Bronchial epithelial cell (primary cell): ENCODE results near the gene ATG5. TPM values are rescaled to one million over a fixed set of nuclear protein-coding genes. Genes with fewer than 3 reads are reported as not detected.

Source experiments
- DNase-seq: peaks from one replicate; pipeline ENCODE4 v3.0.0-alpha.2; 2010; ENCODE audit warnings: low read depth
- FAIRE-seq: peaks from 2 replicates; lab custom pipeline; 2011; peaks lifted over from hg19 to GRCh38; lab: Jason Lieb, UNC
- H3K27me3 ChIP-seq: 2 replicates; pipeline ENCODE4 v1.5.1; 2011; ENCODE audit warnings: low read length; ENCODE audit not compliant: control insufficient read depth, insufficient read depth
- H3K36me3 ChIP-seq: 2 replicates; pipeline ENCODE4 v1.5.1; 2011; ENCODE audit warnings: low read length; ENCODE audit not compliant: control insufficient read depth, insufficient read depth
- H3K4me3 ChIP-seq: 2 replicates; pipeline ENCODE4 v1.5.1; 2011; ENCODE audit warnings: mild to moderate bottlenecking, low read depth, low read length, control low read depth
- CTCF ChIP-seq: IDR thresholded peaks from 2 replicates; pipeline ENCODE4 v1.5.1; 2011; ENCODE audit warnings: mild to moderate bottlenecking, moderate library complexity, low read length, control low read depth, inconsistent platforms; ENCODE audit not compliant: insufficient read depth, severe bottlenecking
- total RNA-seq: library from RNA; depleted of rRNA; stranded (reverse); fragments of >200 nt; gene quantifications from 2 replicates; pipeline ENCODE4 v1.2.1, GENCODE V29; 2014

The ATG5 gene
- total RNA-seq, 1 donor from 2014 or later: 56.6 TPM

- TF ChIP-seq CTCF: no peak
- H3K36me3 ChIP-seq: peaks cover 3% of the 10 kb centered on the region
- FAIRE-seq (no peak), DNase-seq (no peak)
- H3K27me3 ChIP-seq: no peaks in the 10 kb centered on the region
- no peak overlapping the region for H3K4me3 ChIP-seq
These were observed 16.6 kb downstream of the ATG5 start for GRCh38 chr6:106308985-106309384.

- Histone ChIP-seq H3K4me3 (no peak overlapping the region), H3K36me3 (no peaks in the 10 kb centered on the region), H3K27me3 (no peaks in the 10 kb centered on the region)
- no peak for TF ChIP-seq CTCF
- FAIRE-seq: no peak
- DNase-seq: no peak
These were observed 19.8 kb downstream of the ATG5 start for GRCh38 chr6:106305740-106306139.

GRCh38 chr6:106300944-106301343 is 24.6 kb downstream of the ATG5 start:
- TF ChIP-seq CTCF: peak; percentile 26
- Histone ChIP-seq H3K36me3 (no peaks in the 10 kb centered on the region), H3K27me3 (no peaks in the 10 kb centered on the region), H3K4me3 (no peak overlapping the region)
- FAIRE-seq (no peak), DNase-seq (peak; percentile 51)

- no peak overlapping the region for H3K4me3 ChIP-seq
- FAIRE-seq: no peak
These were observed 25.4 kb downstream of the ATG5 start for GRCh38 chr6:106300020-106300780.

GRCh38 chr6:106293116-106293515 is 32.4 kb downstream of the ATG5 start:
- DNase-seq: peak; percentile 30
- FAIRE-seq: no peak
- H3K27me3 ChIP-seq: no peaks in the 10 kb centered on the region
- no peak for TF ChIP-seq CTCF
- H3K36me3 ChIP-seq: peaks cover 5% of the 10 kb centered on the region
- H3K4me3 ChIP-seq: no peak overlapping the region

More at GRCh38 chr6:106300020-106300780, 25.4 kb downstream of the ATG5 start:
- Histone ChIP-seq H3K27me3 (no peaks in the 10 kb centered on the region), H3K36me3 (no peaks in the 10 kb centered on the region)
- TF ChIP-seq CTCF: no peak
- no peak for DNase-seq
